Measurements from ENCODE around the gene CALML3. TPM values are rescaled to one million over a fixed set of nuclear protein-coding genes. Genes with fewer than 3 reads are reported as not detected.

Gene CALML3
- total and polyA plus RNA-seq, 2 of the 8 experiments (the other 6 are each of a cell fraction or from before 2014, with no cell fraction given): not detected

- H3K9ac ChIP-seq (replicated peaks in 1 of 4; ENCODE audit: extremely low read depth in 1 of 4, low read depth in 3 of 4, low read length in 3 of 4): no peak overlapping the region
- H3K14ac ChIP-seq (ENCODE audit: insufficient read length): no peak overlapping the region
- ChIA-PET POLR2A (ENCODE audit: partially characterized antibody) (no interaction called here), CTCF (ENCODE audit: partially characterized antibody) (interaction anchor here (0.5 to 1.4 kb wide), 2 partner anchors 47 to 61 kb away, joined by 4 read pairs; no protein-coding TSS in a partner anchor)
- no peak overlapping the region for H4K5ac ChIP-seq (ENCODE audit: insufficient read length, low read depth, low read length)
- H2AK5ac ChIP-seq (ENCODE audit: low read depth, low read length): no peak overlapping the region
- H3K18ac ChIP-seq (ENCODE audit: extremely low read depth, low read length): no peak overlapping the region
- H4K20me1 ChIP-seq (replicated peaks in 1 of 2; ENCODE audit: control insufficient read depth in 1 of 2, insufficient read depth in 2 of 2, low read length in 2 of 2): no peaks in the 10 kb centered on the region
- no peak overlapping the region for H2BK12ac ChIP-seq (ENCODE audit: low read depth, low read length)
- WGBS, 2 experiments (ENCODE audit: extremely low coverage in 1 of 2, insufficient coverage in 1 of 2, insufficient read length in 1 of 2, insufficient replicate concordance in 2 of 2, low coverage in 1 of 2, low lambda C conversion rate in 2 of 2, missing lambda C conversion rate in 1 of 2): 96 to 100% methylated on average over 1 to 2 of the region's 2 CpGs
- no peak overlapping the region for H2BK120ac ChIP-seq (replicated peaks; ENCODE audit: low read depth, low read length)
- DNase-seq (ENCODE audit: low read depth in 1 of 2, low spot score in 2 of 2) (no peak), FAIRE-seq (no peak)
- no peaks in the 10 kb centered on the region for H3K27me3 ChIP-seq (replicated peaks in 1 of 4; ENCODE audit: control insufficient read depth in 3 of 4, extremely low read depth in 1 of 4, insufficient read depth in 3 of 4, low read length in 3 of 4)
- no peak overlapping the region for H2BK5ac ChIP-seq (ENCODE audit: low read depth, low read length)
- H3K79me1 ChIP-seq (ENCODE audit: low read depth, low read length): no peaks in the 10 kb centered on the region
- H3K23ac ChIP-seq (ENCODE audit: insufficient read length): no peak overlapping the region
- H3K56ac ChIP-seq (replicated peaks; ENCODE audit: insufficient read length, low read depth, low read length): peak overlapping the region; percentile 87
- H3K23me2 ChIP-seq (ENCODE audit: low read depth, low read length): peaks cover 4% of the 10 kb centered on the region; the same call in 1 of the 2 replicates
- H3K79me2 ChIP-seq (ENCODE audit: control insufficient read depth in 1 of 2, insufficient read depth in 2 of 2, low read length in 2 of 2): no peaks in the 10 kb centered on the region
- H3K4me3 ChIP-seq (ENCODE audit: extremely low read depth in 1 of 4, insufficient read depth in 2 of 4, low read depth in 3 of 4, low read length in 4 of 4): no peak overlapping the region
- no peak overlapping the region for H4K91ac ChIP-seq (replicated peaks; ENCODE audit: insufficient read length, low read length)
- H2BK15ac ChIP-seq (ENCODE audit: low read length): no peak overlapping the region
- H3K4me2 ChIP-seq (ENCODE audit: insufficient read depth in 1 of 2, low read depth in 2 of 2, low read length in 2 of 2): no peak overlapping the region
- H3K27ac ChIP-seq (ENCODE audit: low read depth, low read length): no peak overlapping the region
- H2BK20ac ChIP-seq (ENCODE audit: low read length): no peak overlapping the region
- H2AFZ ChIP-seq (ENCODE audit: low read length): no peak overlapping the region
- no peak overlapping the region for H3K4ac ChIP-seq (replicated peaks; ENCODE audit: insufficient read length, low read depth, low read length)
- H3K4me1 ChIP-seq (replicated peaks in 1 of 4; ENCODE audit: control insufficient read depth in 3 of 4, insufficient read depth in 4 of 4, low read length in 3 of 4): no peaks in the 10 kb centered on the region; a peak in 1 of 7 replicates
- H4K8ac ChIP-seq (ENCODE audit: extremely low read depth, insufficient read depth, low read length): no peak overlapping the region
- H3K9me3 ChIP-seq (ENCODE audit: insufficient read depth in 2 of 2, low read depth in 1 of 2, low read length in 1 of 2): no peaks in the 10 kb centered on the region
- H3K36me3 ChIP-seq (ENCODE audit: control insufficient read depth in 2 of 4, insufficient read depth in 4 of 4, low read length in 3 of 4): no peaks in the 10 kb centered on the region
- TF ChIP-seq TBP (IDR thresholded peaks at IDR 0.05; ENCODE audit: low read depth, low read length) (no peak), SP2 (IDR thresholded peaks at IDR 0.05; ENCODE audit: low read length) (no peak), ATF3 (IDR thresholded peaks at IDR 0.05; ENCODE audit: insufficient read depth, low read depth, low read length) (no peak), NANOG (IDR thresholded peaks at IDR 0.05; ENCODE audit: insufficient read depth, low read depth, low read length, poor library complexity, severe bottlenecking) (no peak), ZNF274 (IDR thresholded peaks at IDR 0.05; ENCODE audit: borderline replicate concordance, extremely low read depth, low read length) (no peak), CREB1 (IDR thresholded peaks at IDR 0.05) (no peak), POLR2AphosphoS5 (IDR thresholded peaks at IDR 0.05; ENCODE audit: low read depth, low read length) (no peak), KDM4A (IDR thresholded peaks at IDR 0.05; ENCODE audit: low read depth, low read length, severe bottlenecking) (no peak), ASH2L (IDR thresholded peaks at IDR 0.05; ENCODE audit: low read length) (no peak), TCF12 (IDR thresholded peaks at IDR 0.05; ENCODE audit: low read depth, low read length) (no peak), SIRT6 (IDR thresholded peaks at IDR 0.05; ENCODE audit: low read length) (no peak), BRCA1 (IDR thresholded peaks at IDR 0.05; ENCODE audit: low read depth, low read length) (no peak), RXRA (IDR thresholded peaks at IDR 0.05; ENCODE audit: insufficient read depth, low read depth, low read length) (no peak), RBBP5 (IDR thresholded peaks at IDR 0.05; ENCODE audit: borderline replicate concordance, low read depth, low read length) (no peak)
Measured at GRCh38 chr10:5568984-5569383, 44.2 kb downstream of the CALML3 start.

Measured in H1 (cell line).